DMS153 treated with DMSO at 0.1 percent for 48 hours (cell line): ENCODE measurements around the gene PAX6.
"Not testable (repeated sequence)": the region's sequence is repeated elsewhere in the genome, so short reads cannot be mapped to it uniquely, and the experiment has no call there.

ENCODE experiments used
- DNase-seq: peaks from one replicate; lab custom pipeline; 2025; ENCODE audit not compliant: unreplicated experiment; lab: John Stamatoyannopoulos, UW

Gene PAX6

GRCh38 chr11:31770011-31770700 lies 41.0 kb downstream of the PAX6 start:
- DNase-seq, result no peak

- no peak for DNase-seq
Measured at GRCh38 chr11:31768749-31769640, 42.1 kb downstream of the PAX6 start.

- DNase-seq, result no peak
Measured at GRCh38 chr11:31767685-31768084, 43.4 kb downstream of the PAX6 start.

DNA sequence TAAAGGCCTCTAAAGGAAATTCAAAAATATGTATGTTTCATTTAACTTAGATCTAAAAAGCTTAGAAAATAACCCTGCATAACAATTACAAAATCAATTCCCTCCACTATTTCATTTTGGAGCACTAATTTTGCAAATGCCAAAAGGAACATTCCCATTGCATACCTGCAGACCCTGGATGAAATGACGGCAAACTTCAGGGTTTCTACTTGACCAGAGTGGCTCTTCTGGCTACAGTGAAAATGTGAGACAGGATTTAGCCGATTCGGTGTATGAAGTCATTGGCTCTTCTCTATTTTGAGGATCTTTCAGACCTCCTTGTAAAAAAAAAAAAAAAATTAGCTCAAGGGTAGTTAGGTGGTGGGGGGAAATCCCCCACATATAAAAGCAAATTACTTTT lies 44.1 kb downstream of the PAX6 start:
- no peak for DNase-seq

GRCh38 chr11:31764766-31765165 lies 46.4 kb downstream of the PAX6 start:
- DNase-seq, result no peak

DNA sequence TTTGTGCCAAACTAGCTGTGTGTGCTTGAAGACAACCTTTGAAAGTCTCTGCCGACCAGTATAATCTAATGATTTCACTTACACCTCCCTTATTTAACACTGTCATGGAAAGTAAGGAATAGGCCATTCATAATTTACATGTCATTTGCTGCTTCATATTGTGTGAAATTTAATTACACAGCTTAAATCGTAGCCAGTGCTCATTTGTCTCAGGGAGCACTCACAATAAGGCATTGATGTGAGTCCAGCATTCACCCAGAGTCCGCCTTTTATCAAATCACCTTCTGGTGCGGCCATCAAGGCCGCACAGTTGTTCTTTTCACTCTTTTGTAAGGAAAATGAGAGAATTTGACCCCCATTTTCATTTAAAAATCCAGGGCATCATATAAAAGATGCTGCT lies 46.9 kb downstream of the PAX6 start:
- no peak for DNase-seq

DNA sequence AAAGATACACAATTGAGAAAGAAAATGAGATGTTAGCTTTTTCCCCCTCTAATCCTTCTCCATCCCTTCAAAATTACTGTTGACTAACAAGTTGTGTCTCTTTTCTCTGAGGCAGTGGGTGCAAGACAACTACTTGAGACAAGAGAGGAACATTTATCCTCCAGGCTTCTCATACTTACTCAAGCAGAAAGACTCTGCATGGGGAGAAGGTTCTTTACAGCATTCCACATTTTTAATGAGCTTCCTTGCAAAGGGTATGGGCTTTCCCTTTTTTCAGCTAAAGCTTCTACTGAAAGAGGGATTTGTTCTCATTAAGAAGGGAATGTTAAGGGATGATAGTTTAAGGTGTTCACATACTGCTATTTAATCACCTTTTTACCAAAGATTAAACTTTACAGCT lies 47.8 kb downstream of the PAX6 start:
- no peak for DNase-seq

DNA sequence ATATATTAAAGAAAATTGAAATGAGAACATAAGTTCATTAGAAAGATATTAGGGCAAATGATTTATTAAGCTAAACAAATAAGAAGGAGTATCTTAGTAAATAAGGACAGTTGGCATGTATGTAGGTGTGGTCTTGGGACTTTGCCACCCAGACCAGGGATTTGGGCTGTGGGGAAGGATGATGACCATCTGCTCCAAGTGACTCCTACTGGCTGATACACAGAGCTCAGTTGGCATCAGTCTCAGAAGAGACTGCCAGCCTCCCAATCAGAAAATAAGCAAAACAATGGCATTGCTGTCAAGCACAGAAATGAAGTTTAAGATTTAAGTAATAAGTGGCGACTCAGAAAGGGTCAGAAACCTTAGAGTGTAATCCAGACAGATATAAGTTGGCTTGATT lies 49.5 kb downstream of the PAX6 start:
- DNase-seq, result no peak

DNA sequence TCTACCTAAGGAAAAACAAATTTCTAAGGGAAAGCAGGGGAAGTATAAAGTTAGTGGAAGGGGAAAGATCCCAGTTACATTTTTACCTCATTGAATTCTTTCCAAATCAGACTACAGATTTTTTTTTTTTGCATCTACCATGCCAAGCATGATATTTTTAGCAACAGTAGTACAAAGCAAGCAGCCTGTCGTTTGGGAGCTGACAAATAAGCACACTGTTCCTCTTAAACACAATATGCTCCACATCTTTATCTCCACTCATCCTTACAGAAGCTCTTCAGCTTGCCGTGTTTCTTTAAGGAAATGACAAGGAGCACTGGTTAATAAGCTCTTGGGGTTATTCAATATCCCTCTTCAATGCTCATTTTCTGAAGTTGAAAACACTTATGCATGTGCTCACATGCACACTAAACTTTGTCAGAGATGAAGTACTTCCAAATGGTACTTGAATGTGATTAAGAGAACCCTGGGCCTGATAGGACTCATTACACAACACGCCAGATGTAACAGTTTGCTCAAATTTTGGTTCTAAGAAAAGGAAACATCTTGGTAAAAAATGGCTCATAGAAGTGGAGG lies 53.8 kb downstream of the PAX6 start:
- DNase-seq, result no peak

DNA sequence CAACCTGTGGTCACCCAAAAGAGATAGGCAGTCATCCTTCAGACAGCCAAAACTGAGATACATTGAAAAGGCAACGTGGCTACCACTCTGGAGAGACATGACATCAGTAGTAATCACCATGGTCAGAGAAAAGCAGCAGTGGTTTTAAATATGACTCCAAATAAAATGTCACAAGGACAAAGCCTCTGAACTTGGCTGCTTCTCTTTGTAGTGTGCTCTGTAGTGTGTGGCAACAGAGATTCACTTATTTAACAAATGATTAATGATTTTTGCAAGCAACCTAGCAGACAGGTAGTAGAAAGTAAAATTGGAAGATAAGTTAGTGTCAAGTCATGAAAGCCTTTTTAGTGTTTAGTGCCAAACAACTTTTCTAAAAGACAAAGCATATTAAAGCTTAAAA lies 63.5 kb downstream of the PAX6 start:
- DNase-seq, result no peak

GRCh38 chr11:31740731-31741368 lies 70.3 kb downstream of the PAX6 start:
- not testable (repeated sequence) for DNase-seq

GRCh38 chr11:31740131-31740530 lies 71.0 kb downstream of the PAX6 start:
- no peak for DNase-seq
